ENCODE measurements around the gene FADS1.

GRCh38 chr11:61806785-61807184 lies 10.0 kb downstream of the FADS1 start:
- TF ChIP-seq CTCF (IDR thresholded peaks at IDR 0.05; ENCODE audit: low read depth, low read length), result no peak
- TF ChIP-seq POLR2A (IDR thresholded peaks at IDR 0.05; ENCODE audit: extremely low read depth, insufficient read length), result no peak
- TF ChIP-seq MAX (IDR thresholded peaks at IDR 0.05; ENCODE audit: low read depth, low read length), result no peak
